Stomach smooth muscle (tissue), 2 donors: ENCODE data around the gene RAB40C.

Experiments used
- H3K27ac ChIP-seq: one replicate; pipeline ENCODE4 v1.7.0; 2013; ENCODE audit warnings: mild to moderate bottlenecking, low read length, inconsistent platforms
- H3K27me3 ChIP-seq, 2 donors: one replicate each; pipeline ENCODE4 v1.7.0; 2013; ENCODE audit warnings: low read length in 2 of 2; ENCODE audit not compliant: insufficient read depth in 2 of 2, control insufficient read depth in 1 of 2
- H3K36me3 ChIP-seq, 2 donors: one replicate each; pipeline ENCODE4 v1.7.0; 2013; ENCODE audit warnings: low read length in 2 of 2; ENCODE audit not compliant: control insufficient read depth in 2 of 2, insufficient read depth in 2 of 2
- H3K4me1 ChIP-seq: one replicate; pipeline ENCODE4 v1.7.0; 2013; ENCODE audit warnings: low read length; ENCODE audit not compliant: control insufficient read depth, insufficient read depth
- H3K4me3 ChIP-seq, 2 donors: one replicate each; pipeline ENCODE4 v1.7.0; 2013; ENCODE audit warnings: low read length in 2 of 2
- H3K9ac ChIP-seq, 2 donors: one replicate each; pipeline ENCODE4 v1.7.0; 2013; ENCODE audit warnings: low read length in 2 of 2, mild to moderate bottlenecking in 1 of 2
- H3K9me3 ChIP-seq, 2 donors: one replicate each; pipeline ENCODE4 v1.7.0; 2013; ENCODE audit warnings: low read length in 2 of 2; ENCODE audit not compliant: control insufficient read depth in 2 of 2
- donor health status: healthy.
- donor health status: Pancreatic carcinoma.

The RAB40C gene

GRCh38 chr16:637081-638018 is 47.5 kb downstream of the RAB40C start:
- H3K4me1 ChIP-seq, result peaks cover 33% of the 10 kb centered on the region
- no peaks in the 10 kb centered on the region for H3K36me3 ChIP-seq
- H3K9ac ChIP-seq, result peak overlapping the region in 1 of 2 donors; percentile 93
- no peaks in the 10 kb centered on the region for H3K9me3 ChIP-seq
- H3K27me3 ChIP-seq, result peaks cover 0 to 1% of the 10 kb centered on the region in 2 donors
- H3K4me3 ChIP-seq, result peak overlapping the region; percentile 94 to 97
- peak overlapping the region; percentile 95 for H3K27ac ChIP-seq

- Histone ChIP-seq H3K4me3 (peak overlapping the region in 1 of 2 donors; percentile 22), H3K27ac (no peak overlapping the region), H3K27me3 (no peaks in the 10 kb centered on the region), H3K9ac (no peak overlapping the region), H3K4me1 (peaks cover 41% of the 10 kb centered on the region), H3K9me3 (no peaks in the 10 kb centered on the region), H3K36me3 (no peaks in the 10 kb centered on the region)
These were observed 48.2 kb downstream of the RAB40C start for GRCh38 chr16:638034-638543.

- no peaks in the 10 kb centered on the region for H3K27me3 ChIP-seq
- no peak overlapping the region for H3K9ac ChIP-seq
- no peak overlapping the region for H3K4me3 ChIP-seq
- H3K27ac ChIP-seq, result no peak overlapping the region
- no peaks in the 10 kb centered on the region for H3K9me3 ChIP-seq
- peaks cover 43% of the 10 kb centered on the region for H3K4me1 ChIP-seq
- H3K36me3 ChIP-seq, result no peaks in the 10 kb centered on the region
These were observed 49.0 kb downstream of the RAB40C start for GRCh38 chr16:638836-639235.

GRCh38 chr16:640614-641013 is 50.7 kb downstream of the RAB40C start:
- Histone ChIP-seq H3K9me3 (no peaks in the 10 kb centered on the region), H3K4me1 (peaks cover 32% of the 10 kb centered on the region), H3K4me3 (no peak overlapping the region), H3K27ac (peak overlapping the region; percentile 83), H3K27me3 (no peaks in the 10 kb centered on the region), H3K9ac (no peak overlapping the region), H3K36me3 (no peaks in the 10 kb centered on the region)

GRCh38 chr16:641326-642188 is 51.7 kb downstream of the RAB40C start, which contains the start of gene MCRIP2:
TSS of gene MCRIP2 (plus strand) at chr16:641828. CDS start at chr16:641992, 164 bp downstream.
- Histone ChIP-seq H3K9me3 (no peaks in the 10 kb centered on the region), H3K4me1 (peaks cover 38% of the 10 kb centered on the region)

GRCh38 chr16:642189-643049 is 52.6 kb downstream of the RAB40C start:
- H3K4me1 ChIP-seq, result peaks cover 38% of the 10 kb centered on the region
- H3K9me3 ChIP-seq, result no peaks in the 10 kb centered on the region
- H3K27me3 ChIP-seq, result no peaks in the 10 kb centered on the region
- H3K4me3 ChIP-seq, result peak overlapping the region; percentile 69 to 80
- peak overlapping the region; percentile 83 for H3K27ac ChIP-seq
- H3K9ac ChIP-seq, result peak overlapping the region; percentile 58 to 83
- no peaks in the 10 kb centered on the region for H3K36me3 ChIP-seq

More at GRCh38 chr16:641326-642188, 51.7 kb downstream of the RAB40C start, which contains the start of gene MCRIP2:
- Histone ChIP-seq H3K36me3 (no peaks in the 10 kb centered on the region), H3K27me3 (no peaks in the 10 kb centered on the region), H3K4me3 (peak within 1 kb of the TSS; percentile 69 to 80), H3K27ac (peak within 1 kb of the TSS; percentile 83), H3K9ac (peak within 1 kb of the TSS; percentile 76 to 83)

GRCh38 chr16:643050-643368 is 53.1 kb downstream of the RAB40C start:
- Histone ChIP-seq H3K27ac (peak overlapping the region; percentile 55), H3K4me1 (peaks cover 38% of the 10 kb centered on the region), H3K27me3 (no peaks in the 10 kb centered on the region), H3K36me3 (no peaks in the 10 kb centered on the region), H3K4me3 (peak overlapping the region; percentile 69 to 80), H3K9me3 (no peaks in the 10 kb centered on the region), H3K9ac (peak overlapping the region; percentile 58 to 83)

GRCh38 chr16:644556-644955 is 54.7 kb downstream of the RAB40C start:
- no peaks in the 10 kb centered on the region for H3K27me3 ChIP-seq
- H3K4me3 ChIP-seq, result no peak overlapping the region
- no peak overlapping the region for H3K27ac ChIP-seq
- H3K9me3 ChIP-seq, result no peaks in the 10 kb centered on the region
- H3K9ac ChIP-seq, result no peak overlapping the region
- no peaks in the 10 kb centered on the region for H3K36me3 ChIP-seq
- H3K4me1 ChIP-seq, result peaks cover 49% of the 10 kb centered on the region

- Histone ChIP-seq H3K4me1 (peaks cover 54% of the 10 kb centered on the region), H3K27me3 (no peaks in the 10 kb centered on the region), H3K9ac (no peak overlapping the region), H3K4me3 (no peak overlapping the region), H3K36me3 (no peaks in the 10 kb centered on the region), H3K9me3 (no peaks in the 10 kb centered on the region), H3K27ac (no peak overlapping the region)
These were observed 56.2 kb downstream of the RAB40C start for GRCh38 chr16:645852-646678.
